MCF 10A (cell line): ENCODE results near the gene TVP23C. TPM values are rescaled to one million over a fixed set of nuclear protein-coding genes. Genes with fewer than 3 reads are reported as not detected.
A peak's percentile ranks its signal among the peaks of the same experiment; 100 is the strongest.
"Not testable (repeated sequence)": the region's sequence is repeated elsewhere in the genome, so short reads cannot be mapped to it uniquely, and the experiment has no call there.

Experiments
- BruUV-seq: library from RNA; stranded (reverse); fragments of 400-500 nt; replicated peaks from 2 replicates; lab custom pipeline; 2021; lab: Mats Ljungman, UMichigan
- CTCF ChIA-PET: fragments of 300-600 bp; sonication (Branson Sonifier 250); formaldehyde crosslinking; extraction: SDS; loops from one replicate; lab custom pipeline; 2021; ENCODE audit warnings: antibody characterized with exemption, inconsistent platforms; lab: Yijun Ruan, JAX
- POLR2A ChIA-PET: fragments of 300-600, 350-650 bp; sonication (Branson Sonifier 250); formaldehyde crosslinking; extraction: SDS; loops from one replicate; lab custom pipeline; 2020; ENCODE audit warnings: antibody characterized with exemption, inconsistent platforms; lab: Yijun Ruan, JAX
- DNase-seq: peaks from one replicate; pipeline ENCODE4 v3.0.0-alpha.2; 2018; ENCODE audit not compliant: unreplicated experiment
- H3K27ac Mint-ChIP-seq: one replicate; pipeline ENCODE4 v1.8.0; 2022; ENCODE audit warnings: mild to moderate bottlenecking, low read depth, mixed read lengths; ENCODE audit not compliant: unreplicated experiment
- H3K27me3 Mint-ChIP-seq: one replicate; pipeline ENCODE4 v1.8.0; 2022; ENCODE audit warnings: mixed read lengths; ENCODE audit not compliant: insufficient read depth, unreplicated experiment
- H3K36me3 Mint-ChIP-seq: one replicate; pipeline ENCODE4 v1.8.0; 2022; ENCODE audit warnings: mild to moderate bottlenecking, moderate library complexity, mixed read lengths; ENCODE audit not compliant: insufficient read depth, unreplicated experiment
- H3K4me1 Mint-ChIP-seq: one replicate; pipeline ENCODE4 v1.8.0; 2022; ENCODE audit warnings: mixed read lengths; ENCODE audit not compliant: insufficient read depth, unreplicated experiment
- H3K4me3 Mint-ChIP-seq: one replicate; pipeline ENCODE4 v1.8.0; 2022; ENCODE audit warnings: mild to moderate bottlenecking, moderate library complexity, mixed read lengths; ENCODE audit not compliant: unreplicated experiment
- H3K9me3 Mint-ChIP-seq: one replicate; pipeline ENCODE4 v1.8.0; 2022; ENCODE audit warnings: mixed read lengths; ENCODE audit not compliant: unreplicated experiment
- CTCF ChIP-seq: fragments of 200-600 bp; IDR thresholded peaks from one replicate; pipeline ENCODE4 v1.8.0; 2022; ENCODE audit warnings: antibody characterized with exemption, mild to moderate bottlenecking; ENCODE audit not compliant: unreplicated experiment
- intact Hi-C: fragments of 100-400 bp; cut with micrococcal nuclease; formaldehyde crosslinking; loops from 2 replicates; pipeline ENCODE4 v1.14.1; 2022
- total RNA-seq: library from RNA; stranded (reverse); gene quantifications from 2 replicates; pipeline ENCODE4 v1.2.3, GENCODE V29; 2022

The TVP23C gene
- total RNA-seq, 1 experiment from 2014 or later = 26.7 TPM

- H3K4me3 Mint-ChIP-seq, H3K4me1 Mint-ChIP-seq, DNase-seq, BruUV-seq, H3K36me3 Mint-ChIP-seq, H3K9me3 Mint-ChIP-seq, H3K27ac Mint-ChIP-seq, CTCF ChIA-PET, H3K27me3 Mint-ChIP-seq, POLR2A ChIA-PET, intact Hi-C loops: not testable (repeated sequence)
Measured at GRCh38 chr17:15574660-15575059, 11.4 kb upstream of the TVP23C start.

- H3K4me1 Mint-ChIP-seq, H3K36me3 Mint-ChIP-seq, H3K4me3 Mint-ChIP-seq, CTCF ChIA-PET, BruUV-seq, H3K9me3 Mint-ChIP-seq, H3K27ac Mint-ChIP-seq, intact Hi-C loops, H3K27me3 Mint-ChIP-seq, POLR2A ChIA-PET: not testable (repeated sequence)
- DNase-seq = peak; percentile 48
- peak; percentile 21 for TF ChIP-seq CTCF
Measured at GRCh38 chr17:15573870-15574269, 10.6 kb upstream of the TVP23C start.

- CTCF ChIA-PET, BruUV-seq, intact Hi-C loops, H3K4me1 Mint-ChIP-seq, H3K9me3 Mint-ChIP-seq, POLR2A ChIA-PET, H3K36me3 Mint-ChIP-seq, H3K27me3 Mint-ChIP-seq: not testable (repeated sequence)
- peak overlapping the region; percentile 88 for H3K4me3 Mint-ChIP-seq
- H3K27ac Mint-ChIP-seq = peak overlapping the region; percentile 95
- peak; percentile 3 for DNase-seq
Measured at GRCh38 chr17:15562613-15563374, 489 bp downstream of the TVP23C start.

- H3K27me3 Mint-ChIP-seq, H3K27ac Mint-ChIP-seq, DNase-seq, H3K9me3 Mint-ChIP-seq, H3K4me1 Mint-ChIP-seq, CTCF ChIA-PET, H3K36me3 Mint-ChIP-seq, intact Hi-C loops, POLR2A ChIA-PET, BruUV-seq, H3K4me3 Mint-ChIP-seq: not testable (repeated sequence)
Measured at GRCh38 chr17:15561439-15561838, 1.8 kb downstream of the TVP23C start.

GRCh38 chr17:15558403-15559105 lies 4.7 kb downstream of the TVP23C start:
- intact Hi-C loops, H3K36me3 Mint-ChIP-seq, H3K4me3 Mint-ChIP-seq, DNase-seq, H3K27me3 Mint-ChIP-seq, BruUV-seq, POLR2A ChIA-PET, H3K9me3 Mint-ChIP-seq, H3K4me1 Mint-ChIP-seq: not testable (repeated sequence)
- peak overlapping the region; percentile 39 for H3K27ac Mint-ChIP-seq
- CTCF ChIA-PET = interaction anchor here (0.7 kb wide), 1 partner anchor 218 kb away, joined by 3 read pairs; no protein-coding TSS in a partner anchor

GRCh38 chr17:15557334-15557832 lies 5.9 kb downstream of the TVP23C start:
- DNase-seq, H3K4me3 Mint-ChIP-seq, H3K9me3 Mint-ChIP-seq, BruUV-seq, intact Hi-C loops, POLR2A ChIA-PET, H3K4me1 Mint-ChIP-seq, H3K27ac Mint-ChIP-seq, H3K36me3 Mint-ChIP-seq, H3K27me3 Mint-ChIP-seq, CTCF ChIA-PET: not testable (repeated sequence)
